Fibroblast of pulmonary artery (primary cell): ENCODE data around the gene XXYLT1.

Experiments used
- DNase-seq: peaks from one replicate; pipeline ENCODE4 v3.0.0-alpha.2; 2010; ENCODE audit warnings: low read depth
- H3K4me3 ChIP-seq: replicated peaks from 2 replicates; pipeline ENCODE4 v1.5.1; 2011; ENCODE audit warnings: low read depth, mild to moderate bottlenecking, control low read depth, low read length, moderate library complexity
- CTCF ChIP-seq: IDR thresholded peaks from 2 replicates; pipeline ENCODE4 v1.5.1; 2011; ENCODE audit warnings: mild to moderate bottlenecking, control low read depth, low read length, inconsistent platforms; ENCODE audit errors: missing control alignments

The XXYLT1 gene

GRCh38 chr3:195267096-195267495 lies 3.9 kb downstream of the XXYLT1 start:
- TF ChIP-seq CTCF, result no peak
- no peak overlapping the region for H3K4me3 ChIP-seq
- no peak for DNase-seq

- H3K4me3 ChIP-seq, result no peak overlapping the region
- TF ChIP-seq CTCF, result no peak
- no peak for DNase-seq
These were observed 4.5 kb downstream of the XXYLT1 start for GRCh38 chr3:195266428-195266827.

- no peak overlapping the region for H3K4me3 ChIP-seq
- no peak for TF ChIP-seq CTCF
- no peak for DNase-seq
These were observed 5.5 kb downstream of the XXYLT1 start for GRCh38 chr3:195265363-195265976.

- no peak overlapping the region for H3K4me3 ChIP-seq
- no peak for TF ChIP-seq CTCF
- DNase-seq, result no peak
These were observed 6.9 kb downstream of the XXYLT1 start for GRCh38 chr3:195263925-195264600.

- no peak for DNase-seq
- H3K4me3 ChIP-seq, result no peak overlapping the region
- TF ChIP-seq CTCF, result no peak
These were observed 7.6 kb downstream of the XXYLT1 start for GRCh38 chr3:195263193-195263924.

- H3K4me3 ChIP-seq, result no peak overlapping the region
- DNase-seq, result no peak
- TF ChIP-seq CTCF, result no peak
These were observed 9.0 kb downstream of the XXYLT1 start for GRCh38 chr3:195261925-195262324.
